Fibroblast of mammary gland (primary cell): ENCODE data around the gene RND2.

Source experiments
- DNase-seq: peaks from one replicate; pipeline ENCODE4 v3.0.0-alpha.2; 2010; ENCODE audit warnings: low read depth
- H3K4me3 ChIP-seq: 2 replicates; pipeline ENCODE4 v1.5.1; 2011; ENCODE audit warnings: low read depth, mild to moderate bottlenecking, low read length, moderate library complexity; ENCODE audit not compliant: control insufficient read depth
- CTCF ChIP-seq: conservative IDR thresholded peaks from 2 replicates; pipeline ENCODE4 v1.5.1; 2011; ENCODE audit warnings: low read depth, low read length, inconsistent platforms; ENCODE audit not compliant: control insufficient read depth, insufficient read depth

The RND2 gene

DNA sequence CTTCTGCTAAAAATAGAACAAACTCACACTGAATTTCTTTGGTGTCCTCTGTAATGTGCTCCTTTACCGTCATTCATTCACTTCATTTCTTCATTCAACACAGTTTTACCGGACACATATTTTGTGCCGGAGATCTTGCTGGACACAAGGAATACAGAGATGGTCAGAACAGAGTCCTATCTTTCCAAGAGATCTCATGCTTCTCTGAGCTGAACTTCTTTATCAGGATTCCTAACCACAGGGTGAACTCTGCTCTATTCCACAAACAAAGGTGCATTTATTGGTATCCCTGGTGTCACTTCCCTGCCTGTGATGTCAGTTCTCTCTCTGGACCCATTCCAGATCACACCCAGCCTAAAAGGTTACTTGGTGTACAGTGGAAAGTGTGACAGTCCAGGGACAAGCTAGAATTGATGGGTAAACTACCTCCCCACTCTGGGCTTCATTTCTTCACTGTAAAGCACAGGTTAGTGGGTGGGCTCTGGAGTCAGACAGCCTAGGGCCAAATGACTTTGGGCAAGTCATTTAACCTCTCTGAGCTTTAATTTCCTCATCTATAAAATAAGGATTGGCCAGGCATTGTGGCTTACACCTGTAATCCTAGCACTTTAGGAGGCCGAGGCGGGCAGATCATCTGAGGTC is 14.2 kb upstream of the RND2 start:
- DNase-seq = no peak
- H3K4me3 ChIP-seq = no peak overlapping the region
- no peak for TF ChIP-seq CTCF

- no peak for TF ChIP-seq CTCF
- H3K4me3 ChIP-seq = no peak overlapping the region
- no peak for DNase-seq
Measured at GRCh38 chr17:43011728-43012472, 13.1 kb upstream of the RND2 start.

- no peak overlapping the region for H3K4me3 ChIP-seq
- TF ChIP-seq CTCF = no peak
- DNase-seq = no peak
Measured at GRCh38 chr17:43013296-43013695, 11.7 kb upstream of the RND2 start.

- TF ChIP-seq CTCF = no peak
- no peak for DNase-seq
- no peak overlapping the region for H3K4me3 ChIP-seq
Measured at GRCh38 chr17:43014020-43014648, 10.9 kb upstream of the RND2 start.

- no peak for DNase-seq
- no peak for TF ChIP-seq CTCF
- H3K4me3 ChIP-seq = no peak overlapping the region
Measured at GRCh38 chr17:43014649-43015542, 10.1 kb upstream of the RND2 start.

DNA sequence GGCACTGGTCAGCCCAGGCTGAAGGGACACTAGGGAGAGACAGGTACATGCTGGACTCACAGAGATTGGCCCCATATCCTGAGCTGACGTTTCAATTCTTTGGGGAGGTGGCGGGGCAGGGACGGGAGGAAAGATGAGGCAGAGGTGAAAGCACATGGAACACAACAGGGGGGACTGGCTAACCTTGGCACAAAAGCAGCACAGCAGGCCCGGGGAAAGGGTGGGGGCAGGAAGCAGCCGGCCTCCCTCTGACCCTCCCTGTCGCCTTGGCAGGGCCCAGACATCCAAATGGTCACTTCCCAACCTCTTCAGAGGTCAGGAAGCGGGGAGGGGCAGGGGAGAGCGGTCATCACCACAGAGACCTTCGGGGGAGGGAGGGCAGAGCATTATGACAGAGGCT is 9.5 kb upstream of the RND2 start:
- TF ChIP-seq CTCF = no peak
- peak; percentile 28 for DNase-seq
- no peak overlapping the region for H3K4me3 ChIP-seq
